Measurements from ENCODE around the gene SRD5A1. TPM values are rescaled to one million over a fixed set of nuclear protein-coding genes. Genes with fewer than 3 reads are reported as not detected.

Gene SRD5A1
- polyA plus RNA-seq, 2 of the 4 experiments (the other 2 are of a cell fraction): 9.7 to 25.4 TPM

DNA sequence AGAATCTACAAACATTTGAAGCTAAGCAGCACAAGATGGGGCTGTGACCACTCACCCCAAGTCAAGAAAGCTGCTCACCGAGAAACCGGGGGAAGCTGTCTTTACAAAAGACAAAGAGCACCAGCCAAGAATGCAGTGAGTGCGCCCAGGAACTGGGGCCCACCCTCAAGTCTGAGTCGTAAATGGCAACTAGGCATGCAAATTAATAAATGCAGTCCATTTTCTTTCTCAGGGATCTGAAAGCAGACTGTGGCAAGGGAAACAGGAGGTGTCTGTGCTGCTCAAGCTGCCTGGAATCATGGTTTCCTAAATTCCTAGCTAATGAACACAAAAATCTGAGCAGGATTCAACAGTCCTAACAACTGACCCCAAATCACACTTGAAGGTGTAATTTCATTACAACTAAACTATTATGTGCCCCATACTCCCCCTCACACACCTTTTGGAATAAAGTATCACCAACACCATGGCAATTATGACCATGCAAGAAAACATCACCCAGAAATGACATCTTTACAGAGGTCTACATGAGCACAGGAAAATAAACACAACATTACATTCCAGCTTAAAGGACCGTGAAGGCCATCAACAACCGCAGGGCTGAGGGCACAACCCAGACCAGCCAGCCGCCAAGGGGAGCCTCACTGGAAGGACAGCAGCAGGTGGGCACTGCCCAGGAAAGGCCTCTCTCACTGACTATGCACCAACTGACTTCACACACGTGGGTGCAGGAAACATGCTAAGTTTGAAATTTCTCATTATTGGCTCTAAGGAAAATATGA, 18.0 kb upstream of the SRD5A1 start:
- TF ChIP-seq RFX5 (IDR thresholded peaks at IDR 0.05): no peak
- TF ChIP-seq, protein P1, sequence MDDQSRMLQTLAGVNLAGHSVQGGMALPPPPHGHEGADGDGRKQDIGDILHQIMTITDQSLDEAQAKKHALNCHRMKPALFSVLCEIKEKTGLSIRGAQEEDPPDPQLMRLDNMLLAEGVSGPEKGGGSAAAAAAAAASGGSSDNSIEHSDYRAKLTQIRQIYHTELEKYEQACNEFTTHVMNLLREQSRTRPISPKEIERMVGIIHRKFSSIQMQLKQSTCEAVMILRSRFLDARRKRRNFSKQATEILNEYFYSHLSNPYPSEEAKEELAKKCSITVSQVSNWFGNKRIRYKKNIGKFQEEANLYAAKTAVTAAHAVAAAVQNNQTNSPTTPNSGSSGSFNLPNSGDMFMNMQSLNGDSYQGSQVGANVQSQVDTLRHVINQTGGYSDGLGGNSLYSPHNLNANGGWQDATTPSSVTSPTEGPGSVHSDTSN (IDR thresholded peaks at IDR 0.05): no peak
- no peak for TF ChIP-seq ZNF302 (CRISPR knock-in tag; IDR thresholded peaks at IDR 0.05)
- no peak for TF ChIP-seq RNF2 (IDR thresholded peaks at IDR 0.05; ENCODE audit: borderline replicate concordance, low read depth)
- no peak for TF ChIP-seq POLR2A (IDR thresholded peaks at IDR 0.05; ENCODE audit: low read length)
- no peak for TF ChIP-seq CEBPB (IDR thresholded peaks at IDR 0.05)
- TF ChIP-seq CHD4 (IDR thresholded peaks at IDR 0.05; ENCODE audit: borderline replicate concordance): no peak
- TF ChIP-seq KDM5A (IDR thresholded peaks at IDR 0.05): no peak
- TF ChIP-seq ZSCAN20 (CRISPR knock-in tag; IDR thresholded peaks at IDR 0.05): no peak
- no peak for TF ChIP-seq TP53 (CRISPR knock-in tag; IDR thresholded peaks at IDR 0.05)
- no peak for TF ChIP-seq HEYL (CRISPR knock-in tag; IDR thresholded peaks at IDR 0.05)
- ChIA-PET POLR2A (no interaction called here), CTCF (interaction anchor here (0.7 to 1.5 kb wide), 4 partner anchors 8 to 1040 kb away, joined by 3 to 5 read pairs (median 4); no protein-coding TSS in a partner anchor)
- FAIRE-seq: no peak
- Histone ChIP-seq H3K4me2 (no peak overlapping the region), H3K27ac (no peak overlapping the region), H3K4me1 (no peaks in the 10 kb centered on the region), H3K9me3 (no peaks in the 10 kb centered on the region), H3K4me3 (no peak overlapping the region)
- no peak for ATAC-seq
- 91% methylated on average over 8 of the region's 8 CpGs for WGBS (ENCODE audit: missing lambda C conversion rate)
- no peak for DNase-seq (ENCODE audit: low read depth in 1 of 2, low spot score in 1 of 2)

DNA sequence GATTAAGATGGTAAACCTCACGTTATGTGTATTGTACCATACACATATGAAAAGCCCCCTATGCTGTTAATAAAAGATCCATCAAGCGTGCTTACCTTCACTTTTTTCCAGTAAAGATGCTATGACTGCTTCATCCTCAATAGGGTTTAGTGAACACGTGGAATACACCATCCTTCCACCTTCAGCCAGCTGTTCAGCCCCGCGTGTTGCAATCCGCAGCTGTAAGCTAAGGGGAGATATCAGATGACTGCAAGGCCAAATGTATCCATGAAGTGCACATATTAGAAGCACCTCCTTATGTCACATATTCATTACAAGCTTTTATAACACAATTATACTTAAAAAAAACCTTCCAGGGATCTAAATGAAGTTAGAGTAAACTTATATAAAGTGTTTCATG, 16.6 kb upstream of the SRD5A1 start:
- no peak overlapping the region for H3K27ac ChIP-seq
- no peaks in the 10 kb centered on the region for H3K9me3 ChIP-seq
- ChIA-PET POLR2A (no interaction called here), CTCF (interaction anchor here (0.7 kb wide), 1 partner anchor 20 kb away, joined by 7 read pairs; no protein-coding TSS in a partner anchor)
- H3K4me3 ChIP-seq: no peak overlapping the region
- 89% methylated on average over 6 of the region's 6 CpGs for WGBS (ENCODE audit: missing lambda C conversion rate)
- no peak for FAIRE-seq
- no peak for DNase-seq (ENCODE audit: low read depth in 1 of 2, low spot score in 1 of 2)
- TF ChIP-seq MYC (IDR thresholded peaks at IDR 0.05; ENCODE audit: borderline replicate concordance, low read length): no peak
- TF ChIP-seq, protein P2, sequence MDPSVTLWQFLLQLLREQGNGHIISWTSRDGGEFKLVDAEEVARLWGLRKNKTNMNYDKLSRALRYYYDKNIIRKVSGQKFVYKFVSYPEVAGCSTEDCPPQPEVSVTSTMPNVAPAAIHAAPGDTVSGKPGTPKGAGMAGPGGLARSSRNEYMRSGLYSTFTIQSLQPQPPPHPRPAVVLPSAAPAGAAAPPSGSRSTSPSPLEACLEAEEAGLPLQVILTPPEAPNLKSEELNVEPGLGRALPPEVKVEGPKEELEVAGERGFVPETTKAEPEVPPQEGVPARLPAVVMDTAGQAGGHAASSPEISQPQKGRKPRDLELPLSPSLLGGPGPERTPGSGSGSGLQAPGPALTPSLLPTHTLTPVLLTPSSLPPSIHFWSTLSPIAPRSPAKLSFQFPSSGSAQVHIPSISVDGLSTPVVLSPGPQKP (IDR thresholded peaks at IDR 0.05; ENCODE audit: low read depth, low read length): no peak
- TF ChIP-seq FOXS1 (CRISPR knock-in tag; IDR thresholded peaks at IDR 0.05): no peak
- no peak for TF ChIP-seq ESRRA (IDR thresholded peaks at IDR 0.05; ENCODE audit: borderline replicate concordance, low read length)
- TF ChIP-seq, protein P3, sequence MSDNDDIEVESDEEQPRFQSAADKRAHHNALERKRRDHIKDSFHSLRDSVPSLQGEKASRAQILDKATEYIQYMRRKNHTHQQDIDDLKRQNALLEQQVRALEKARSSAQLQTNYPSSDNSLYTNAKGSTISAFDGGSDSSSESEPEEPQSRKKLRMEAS (IDR thresholded peaks at IDR 0.05): no peak
- no peak for TF ChIP-seq PHF8 (IDR thresholded peaks at IDR 0.05; ENCODE audit: borderline replicate concordance, low read depth)
- TF ChIP-seq EHMT2 (IDR thresholded peaks at IDR 0.05; ENCODE audit: low read depth): no peak
- no peak for TF ChIP-seq KDM1A (IDR thresholded peaks at IDR 0.05; ENCODE audit: low read depth)
- TF ChIP-seq, protein P4, sequence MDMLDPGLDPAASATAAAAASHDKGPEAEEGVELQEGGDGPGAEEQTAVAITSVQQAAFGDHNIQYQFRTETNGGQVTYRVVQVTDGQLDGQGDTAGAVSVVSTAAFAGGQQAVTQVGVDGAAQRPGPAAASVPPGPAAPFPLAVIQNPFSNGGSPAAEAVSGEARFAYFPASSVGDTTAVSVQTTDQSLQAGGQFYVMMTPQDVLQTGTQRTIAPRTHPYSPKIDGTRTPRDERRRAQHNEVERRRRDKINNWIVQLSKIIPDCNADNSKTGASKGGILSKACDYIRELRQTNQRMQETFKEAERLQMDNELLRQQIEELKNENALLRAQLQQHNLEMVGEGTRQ (IDR thresholded peaks at IDR 0.05): no peak
- no peak for TF ChIP-seq RAD21 (conservative IDR thresholded peaks at IDR 0.05 in 1 of 2, IDR thresholded peaks at IDR 0.05 in 1 of 2)
- no peak for TF ChIP-seq MAZ (IDR thresholded peaks at IDR 0.05; ENCODE audit: borderline replicate concordance, low read depth, low read length)
- H3K4me2 ChIP-seq: no peak overlapping the region
- no peaks in the 10 kb centered on the region for H3K4me1 ChIP-seq
- ATAC-seq: no peak

All from A549 (cell line).